NT2/D1 (cell line): ENCODE data around the gene CH25H.

Experiments used
- YY1 ChIP-seq: IDR thresholded peaks from 2 replicates; pipeline ENCODE4 v1.6.1; 2011; ENCODE audit not compliant: insufficient read length, insufficient read depth
- ZNF274 ChIP-seq: IDR thresholded peaks from 2 replicates; pipeline ENCODE4 v1.6.1; 2011; ENCODE audit warnings: mild to moderate bottlenecking, low read depth, low read length

DNA sequence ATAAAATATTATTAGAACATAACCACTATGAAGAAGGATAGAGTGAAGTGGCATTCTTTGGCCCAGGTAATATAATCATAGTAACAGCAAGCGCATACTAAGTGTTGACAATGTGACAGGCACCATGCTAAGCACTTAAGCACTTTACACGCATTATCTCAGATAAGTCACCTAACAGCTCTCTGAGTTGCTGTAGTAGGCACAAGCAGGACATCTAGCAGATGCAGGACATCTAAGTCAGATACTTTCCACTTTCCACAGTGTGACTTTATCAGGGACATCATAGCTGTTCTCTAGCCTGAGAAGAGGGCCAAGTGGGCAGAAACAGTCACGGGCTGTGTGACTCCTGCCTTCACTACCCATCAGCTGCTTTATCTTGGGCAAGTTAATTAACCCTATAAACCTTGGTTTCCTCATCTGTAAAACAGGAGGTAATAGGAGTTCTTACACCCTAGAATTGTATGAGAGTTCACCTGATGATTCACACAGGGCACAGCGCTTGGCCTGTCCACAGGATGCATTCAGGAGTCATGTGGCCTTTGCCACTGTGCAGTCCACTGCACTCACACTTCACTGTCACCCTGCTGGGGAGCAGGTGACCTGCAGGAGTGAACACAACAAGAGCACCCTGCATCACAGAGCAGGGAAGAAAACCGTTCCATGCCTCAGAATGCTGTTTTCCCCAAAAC is 32.0 kb upstream of the CH25H start:
- no peak for TF ChIP-seq YY1
- TF ChIP-seq ZNF274, result no peak
